CD14-positive monocyte (primary cell): Measurements from ENCODE around the gene ANKRD33. TPM values are rescaled to one million over a fixed set of nuclear protein-coding genes. Genes with fewer than 3 reads are reported as not detected.

ENCODE experiments used
- DNase-seq, 3 donors: peaks; one replicate each; pipeline ENCODE4 v3.0.0-alpha.2; 2011 to 2022
- H2AFZ ChIP-seq: 2 replicates; pipeline ENCODE4 v1.6.0; 2012; ENCODE audit warnings: mild to moderate bottlenecking, low read depth, low read length, inconsistent platforms; ENCODE audit not compliant: insufficient read depth, poor library complexity, severe bottlenecking
- H3K27ac ChIP-seq, 2 donors: 1 replicate in 1 of 2; 2 replicates in 1 of 2; pipeline ENCODE4 v1.5.1; 2012 to 2013; ENCODE audit warnings: low read length in 2 of 2, control low read depth in 1 of 2, inconsistent platforms in 1 of 2, low read depth in 1 of 2, mild to moderate bottlenecking in 1 of 2
- H3K27me3 ChIP-seq, 2 donors: one replicate each; pipeline versions ENCODE4 v1.6.0 to v1.6.1; 2011 to 2013; ENCODE audit warnings: low read length in 2 of 2; ENCODE audit not compliant: control insufficient read depth in 2 of 2, insufficient read depth in 2 of 2
- H3K36me3 ChIP-seq, 2 donors: replicated peaks in 1 of 2; 1 replicate in 1 of 2; 2 replicates in 1 of 2; pipeline versions ENCODE4 v1.5.1 to v1.6.1; 2012 to 2013; ENCODE audit warnings: low read length in 2 of 2, control low read depth in 1 of 2, inconsistent platforms in 1 of 2, mild to moderate bottlenecking in 1 of 2; ENCODE audit not compliant: insufficient read depth in 2 of 2, control insufficient read depth in 1 of 2
- H3K4me1 ChIP-seq, 2 donors: 1 replicate in 1 of 2; 2 replicates in 1 of 2; pipeline versions ENCODE4 v1.5.1 to v1.6.1; 2012 to 2013; ENCODE audit warnings: low read length in 2 of 2, control low read depth in 1 of 2, inconsistent platforms in 1 of 2, mild to moderate bottlenecking in 1 of 2, moderate library complexity in 1 of 2; ENCODE audit not compliant: insufficient read depth in 2 of 2, control insufficient read depth in 1 of 2
- H3K4me2 ChIP-seq: replicated peaks from 2 replicates; pipeline ENCODE3; 2012; ENCODE audit warnings: low read length, moderate library complexity, mild to moderate bottlenecking; ENCODE audit not compliant: poor library complexity, severe bottlenecking; ENCODE audit errors: extremely low read depth
- H3K4me3 ChIP-seq, 3 experiments: fragments of 200-600 bp in 1 of 3; sonication (generic) in 1 of 3; replicated peaks in 1 of 3; 1 replicate in 2 of 3; 2 replicates in 1 of 3; pipeline ENCODE4 v1.5.1; 2011 to 2013; ENCODE audit warnings: low read length in 3 of 3, mild to moderate bottlenecking in 3 of 3, control low read depth in 2 of 3, low read depth in 2 of 3, inconsistent platforms in 1 of 3, moderate library complexity in 1 of 3
- H3K79me2 ChIP-seq: 2 replicates; pipeline ENCODE4 v1.6.0; 2012; ENCODE audit warnings: mild to moderate bottlenecking, control low read depth, inconsistent platforms, low read length, moderate library complexity; ENCODE audit not compliant: insufficient read depth
- H3K9ac ChIP-seq: 2 replicates; pipeline ENCODE4 v1.6.0; 2017; ENCODE audit warnings: low read length, mild to moderate bottlenecking; ENCODE audit not compliant: insufficient read depth, poor library complexity, severe bottlenecking
- H3K9me3 ChIP-seq, 2 donors: replicated peaks in 1 of 2; 1 replicate in 1 of 2; 2 replicates in 1 of 2; pipeline versions ENCODE4 v1.5.1 to v1.6.1; 2012 to 2013; ENCODE audit warnings: low read length in 2 of 2, control low read depth in 1 of 2; ENCODE audit not compliant: control insufficient read depth in 1 of 2, insufficient read depth in 1 of 2
- H4K20me1 ChIP-seq: 2 replicates; pipeline ENCODE4 v1.6.0; 2012; ENCODE audit warnings: mild to moderate bottlenecking, low read length, control low read depth, moderate library complexity; ENCODE audit not compliant: insufficient read depth
- H3K27ac Mint-ChIP-seq, 7 donors: one replicate each; pipeline ENCODE4 v1.8.0; 2020; ENCODE audit warnings: mild to moderate bottlenecking in 7 of 7, mixed read lengths in 7 of 7, moderate library complexity in 6 of 7, inconsistent platforms in 2 of 7
- H3K27me3 Mint-ChIP-seq, 3 donors: one replicate each; pipeline ENCODE4 v1.8.0; 2021 to 2022; ENCODE audit warnings: low read depth in 3 of 3, mild to moderate bottlenecking in 3 of 3, mixed read lengths in 3 of 3, moderate library complexity in 3 of 3, inconsistent platforms in 1 of 3
- H3K36me3 Mint-ChIP-seq, 2 donors: one replicate each; pipeline ENCODE4 v1.8.0; 2020; ENCODE audit warnings: mixed read lengths in 2 of 2, inconsistent platforms in 1 of 2, mild to moderate bottlenecking in 1 of 2
- H3K4me1 Mint-ChIP-seq: one replicate; pipeline ENCODE4 v1.8.0; 2020; ENCODE audit warnings: mild to moderate bottlenecking, mixed read lengths
- H3K4me3 Mint-ChIP-seq, 2 donors: one replicate each; pipeline ENCODE4 v1.8.0; 2020; ENCODE audit warnings: mild to moderate bottlenecking in 2 of 2, mixed read lengths in 2 of 2, moderate library complexity in 1 of 2
- H3K9me3 Mint-ChIP-seq, 7 donors: one replicate each; pipeline ENCODE4 v1.8.0; 2020 to 2022; ENCODE audit warnings: mixed read lengths in 7 of 7, mild to moderate bottlenecking in 6 of 7, moderate library complexity in 6 of 7, inconsistent platforms in 2 of 7
- WGBS: methylation state at CpG from one replicate; pipeline ENCODE4 v1.1.5; 2013; ENCODE audit warnings: missing lambda C conversion rate; ENCODE audit not compliant: insufficient coverage; 5-methylcytosine and 5-hydroxymethylcytosine counted together
- intact Hi-C, 2 donors: fragments of 100-400 bp; cut with micrococcal nuclease; formaldehyde crosslinking; loops; one replicate each; pipeline versions ENCODE4 v1.15.0 to v1.15.1; 2023
- polyA plus RNA-seq, 3 donors: library from polyadenylated mRNA; depleted of rRNA in 1 of 3; unstranded in 2 of 3; stranded (reverse) in 1 of 3; fragments of 300-500 nt in 2 of 3; fragments of >200 nt in 1 of 3; fragmentation: Illumina TruSeq in 2 of 3; gene quantifications; 1 replicate in 2 of 3; 2 replicates in 1 of 3; pipeline ENCODE4 v1.2.3, GENCODE V29; 2012 to 2021
- TF ChIP-seq, protein P1 (sequence below): fragments of 200-600 bp; IDR thresholded peaks from one replicate; pipeline ENCODE4 v1.8.0; 2022; ENCODE audit warnings: antibody characterized with exemption, mild to moderate bottlenecking

The ANKRD33 gene
- polyA plus RNA-seq, 3 donors = 0.07 TPM; not detected in 2

DNA sequence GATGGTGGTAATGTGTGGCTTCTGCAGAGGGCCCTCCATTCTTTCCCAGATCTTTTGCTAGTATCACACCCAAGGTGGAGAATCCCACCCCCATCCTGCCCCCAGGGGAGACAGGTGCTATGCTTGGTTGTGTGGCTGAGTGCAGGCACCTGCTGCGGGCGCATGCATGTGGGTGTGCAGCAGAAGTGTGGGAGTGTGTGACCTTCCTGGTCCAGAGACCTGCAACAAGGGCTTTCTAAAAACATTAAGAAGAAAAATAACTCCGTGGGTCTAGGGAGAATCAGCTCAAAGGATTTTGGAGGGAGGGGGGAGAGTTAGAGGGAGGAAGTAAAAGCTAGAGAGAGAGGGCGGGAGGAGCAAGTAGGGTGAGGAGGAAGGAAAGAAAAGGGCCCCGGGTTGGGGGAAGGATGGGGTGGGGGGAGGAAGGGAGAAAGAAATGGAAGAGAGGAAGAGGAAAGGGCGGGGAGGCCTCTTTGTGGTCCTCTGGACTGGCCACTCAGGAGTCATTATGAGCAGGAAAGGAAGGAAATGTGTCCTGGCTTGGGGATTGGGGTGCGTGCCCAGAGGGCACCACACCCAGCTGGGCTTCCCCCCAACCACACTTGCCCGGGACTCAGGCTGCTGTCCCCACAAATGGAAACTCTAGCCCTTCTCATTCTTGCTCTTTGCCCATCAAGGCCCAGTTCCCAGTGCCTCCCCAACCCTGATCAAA is 36.3 kb upstream of the ANKRD33 start:
- H3K9ac ChIP-seq = no peak overlapping the region
- intact Hi-C loops = no loop called here
- peak overlapping the region; percentile 16 to 72 for H3K4me3 Mint-ChIP-seq
- peaks cover 0 to 4% (median 0%) of the 10 kb centered on the region in 7 donors for H3K9me3 Mint-ChIP-seq
- peaks cover 50% of the 10 kb centered on the region for H3K4me1 Mint-ChIP-seq
- peak overlapping the region; percentile 8 to 66 for H3K27ac ChIP-seq
- H3K36me3 ChIP-seq = no peaks in the 10 kb centered on the region
- DNase-seq = peak; percentile 58 to 89 (median 69)
- H3K27me3 Mint-ChIP-seq = peaks cover 13 to 32% (median 25%) of the 10 kb centered on the region in 3 donors
- H3K27me3 ChIP-seq = peaks cover 3 to 12% of the 10 kb centered on the region in 2 donors
- H3K9me3 ChIP-seq = no peaks in the 10 kb centered on the region
- TF ChIP-seq, protein P1, sequence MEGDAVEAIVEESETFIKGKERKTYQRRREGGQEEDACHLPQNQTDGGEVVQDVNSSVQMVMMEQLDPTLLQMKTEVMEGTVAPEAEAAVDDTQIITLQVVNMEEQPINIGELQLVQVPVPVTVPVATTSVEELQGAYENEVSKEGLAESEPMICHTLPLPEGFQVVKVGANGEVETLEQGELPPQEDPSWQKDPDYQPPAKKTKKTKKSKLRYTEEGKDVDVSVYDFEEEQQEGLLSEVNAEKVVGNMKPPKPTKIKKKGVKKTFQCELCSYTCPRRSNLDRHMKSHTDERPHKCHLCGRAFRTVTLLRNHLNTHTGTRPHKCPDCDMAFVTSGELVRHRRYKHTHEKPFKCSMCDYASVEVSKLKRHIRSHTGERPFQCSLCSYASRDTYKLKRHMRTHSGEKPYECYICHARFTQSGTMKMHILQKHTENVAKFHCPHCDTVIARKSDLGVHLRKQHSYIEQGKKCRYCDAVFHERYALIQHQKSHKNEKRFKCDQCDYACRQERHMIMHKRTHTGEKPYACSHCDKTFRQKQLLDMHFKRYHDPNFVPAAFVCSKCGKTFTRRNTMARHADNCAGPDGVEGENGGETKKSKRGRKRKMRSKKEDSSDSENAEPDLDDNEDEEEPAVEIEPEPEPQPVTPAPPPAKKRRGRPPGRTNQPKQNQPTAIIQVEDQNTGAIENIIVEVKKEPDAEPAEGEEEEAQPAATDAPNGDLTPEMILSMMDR = no peak
- peak overlapping the region; percentile 14 for H2AFZ ChIP-seq
- peak overlapping the region; percentile 59 for H3K4me2 ChIP-seq
- peak overlapping the region in 1 of 3 experiments; percentile 58 for H3K4me3 ChIP-seq
- peaks cover 53 to 63% of the 10 kb centered on the region in 2 donors for H3K4me1 ChIP-seq
- H3K27ac Mint-ChIP-seq = peak overlapping the region; percentile 48 to 89 (median 70)
- H4K20me1 ChIP-seq = no peaks in the 10 kb centered on the region
- no peaks in the 10 kb centered on the region for H3K79me2 ChIP-seq
- H3K36me3 Mint-ChIP-seq = peaks cover 0 to 1% of the 10 kb centered on the region in 2 donors
- WGBS = 20% methylated on average over 7 of the region's 8 CpGs

DNA sequence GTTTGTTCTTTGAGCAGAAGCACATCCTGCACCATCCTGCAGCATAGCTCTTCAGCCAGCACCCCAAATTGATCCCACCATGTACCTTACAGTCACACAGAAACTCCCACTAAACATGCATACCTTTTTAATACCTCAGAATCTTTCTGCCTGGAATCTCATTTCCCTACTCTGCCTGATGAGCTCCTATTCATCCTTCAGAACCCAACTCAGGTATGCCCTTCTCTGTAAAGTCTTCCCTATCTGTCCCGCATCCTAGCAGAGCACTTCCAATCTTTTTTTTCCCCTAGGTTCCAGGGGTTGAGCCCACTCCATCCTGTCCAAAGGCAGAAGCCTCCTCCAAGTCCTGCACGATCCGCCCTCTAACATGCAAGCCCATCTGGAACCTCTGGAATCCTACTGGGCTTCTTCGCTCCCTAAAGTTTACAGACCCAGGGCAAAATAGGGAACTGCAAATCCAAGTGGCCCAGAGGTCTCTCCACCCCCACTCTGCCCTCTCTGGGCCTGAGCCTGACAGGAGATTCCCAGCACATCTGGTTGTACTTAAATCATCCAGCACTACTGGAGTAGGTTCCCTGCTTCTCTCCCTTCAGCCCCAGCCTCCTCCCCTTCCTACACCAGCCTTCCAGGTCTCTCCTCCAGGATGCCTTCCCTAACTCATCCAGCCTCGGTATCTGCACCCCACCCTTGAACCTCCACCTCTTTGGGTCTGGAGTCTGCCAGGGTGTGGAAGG is 35.3 kb upstream of the ANKRD33 start:
- H4K20me1 ChIP-seq = no peaks in the 10 kb centered on the region
- Mint-ChIP-seq H3K4me3 (peak overlapping the region in 1 of 2 donors; percentile 72), H3K4me1 (peaks cover 45% of the 10 kb centered on the region), H3K9me3 (peaks cover 0 to 2% (median 0%) of the 10 kb centered on the region in 7 donors), H3K27ac (peak overlapping the region in 5 of 7 donors; percentile 34 to 83 (median 61)), H3K36me3 (peaks cover 0 to 1% of the 10 kb centered on the region in 2 donors), H3K27me3 (peaks cover 15 to 31% (median 17%) of the 10 kb centered on the region in 3 donors)
- H2AFZ ChIP-seq = no peak overlapping the region
- peak overlapping the region; percentile 59 for H3K4me2 ChIP-seq
- no peaks in the 10 kb centered on the region for H3K9me3 ChIP-seq
- H3K4me3 ChIP-seq = peak overlapping the region in 1 of 3 experiments; percentile 58
- WGBS = 92% methylated on average over 4 of the region's 5 CpGs
- no peak for DNase-seq
- no peaks in the 10 kb centered on the region for H3K79me2 ChIP-seq
- H3K27ac ChIP-seq = peak overlapping the region; percentile 8 to 66
- no peaks in the 10 kb centered on the region for H3K36me3 ChIP-seq
- TF ChIP-seq, protein P1 = no peak
- intact Hi-C loops = no loop called here
- H3K27me3 ChIP-seq = peaks cover 3 to 4% of the 10 kb centered on the region in 2 donors
- H3K9ac ChIP-seq = no peak overlapping the region
- peaks cover 45 to 53% of the 10 kb centered on the region in 2 donors for H3K4me1 ChIP-seq
